ENCODE data around the gene RAB4B.

DNA sequence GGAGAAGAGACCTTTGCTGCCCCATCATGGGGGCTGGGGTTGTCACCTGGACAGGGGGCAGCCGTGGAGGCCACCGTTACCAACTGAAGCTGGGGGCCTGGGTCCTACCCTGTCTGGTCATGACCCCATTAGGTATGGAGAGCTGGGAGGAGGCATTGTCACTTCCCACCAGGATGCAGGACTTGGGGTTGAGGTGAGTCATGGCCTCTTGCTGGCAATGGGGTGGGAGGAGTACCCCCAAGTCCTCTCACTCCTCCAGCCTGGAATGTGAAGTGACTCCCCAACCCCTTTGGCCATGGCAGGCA, 29.9 kb downstream of the RAB4B start:
- TF ChIP-seq, protein P1, sequence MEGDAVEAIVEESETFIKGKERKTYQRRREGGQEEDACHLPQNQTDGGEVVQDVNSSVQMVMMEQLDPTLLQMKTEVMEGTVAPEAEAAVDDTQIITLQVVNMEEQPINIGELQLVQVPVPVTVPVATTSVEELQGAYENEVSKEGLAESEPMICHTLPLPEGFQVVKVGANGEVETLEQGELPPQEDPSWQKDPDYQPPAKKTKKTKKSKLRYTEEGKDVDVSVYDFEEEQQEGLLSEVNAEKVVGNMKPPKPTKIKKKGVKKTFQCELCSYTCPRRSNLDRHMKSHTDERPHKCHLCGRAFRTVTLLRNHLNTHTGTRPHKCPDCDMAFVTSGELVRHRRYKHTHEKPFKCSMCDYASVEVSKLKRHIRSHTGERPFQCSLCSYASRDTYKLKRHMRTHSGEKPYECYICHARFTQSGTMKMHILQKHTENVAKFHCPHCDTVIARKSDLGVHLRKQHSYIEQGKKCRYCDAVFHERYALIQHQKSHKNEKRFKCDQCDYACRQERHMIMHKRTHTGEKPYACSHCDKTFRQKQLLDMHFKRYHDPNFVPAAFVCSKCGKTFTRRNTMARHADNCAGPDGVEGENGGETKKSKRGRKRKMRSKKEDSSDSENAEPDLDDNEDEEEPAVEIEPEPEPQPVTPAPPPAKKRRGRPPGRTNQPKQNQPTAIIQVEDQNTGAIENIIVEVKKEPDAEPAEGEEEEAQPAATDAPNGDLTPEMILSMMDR (IDR thresholded peaks at IDR 0.05) = no peak
- TF ChIP-seq EZH2 (IDR thresholded peaks at IDR 0.05; ENCODE audit: borderline replicate concordance, insufficient read depth, low read depth, low read length, poor library complexity, severe bottlenecking) = no peak

Data from B cell (primary cell).